HG03469 (cell line): ENCODE results near the gene NANOS3.
A peak's percentile ranks its signal among the peaks of the same experiment; 100 is the strongest.

ENCODE experiments used
- ATAC-seq: cut with Tn5 transposase; IDR thresholded peaks from one replicate; pipeline ENCODE4 v1.9.1; 2021; ENCODE audit warnings: mild to moderate bottlenecking, moderate library complexity, moderate number of reproducible peaks; ENCODE audit not compliant: unreplicated experiment

NANOS3 gene

DNA sequence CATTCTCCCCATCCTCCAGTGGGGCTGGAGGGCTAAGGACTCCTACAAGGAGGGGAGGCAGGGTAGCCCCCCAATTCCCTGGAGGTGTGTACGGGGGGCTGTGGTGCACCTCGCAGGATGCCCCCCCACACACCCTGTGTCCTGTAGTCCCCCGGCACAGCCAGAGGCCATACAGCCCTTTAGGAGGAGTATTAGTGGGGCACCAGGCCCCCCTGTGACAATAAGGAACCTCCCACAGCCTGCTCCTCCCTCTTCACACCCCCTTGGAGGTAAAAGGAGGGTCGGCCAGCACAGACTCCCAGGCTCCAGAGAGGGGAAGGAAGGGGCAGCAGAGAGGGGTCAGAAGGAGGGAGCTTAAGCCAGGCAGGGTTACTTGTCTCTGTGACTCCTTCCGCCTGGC lies at the start of gene NANOS3:
Gene NANOS3 (plus strand): TSS at position 301 of the 400 bp plus-strand sequence. CDS start 115 bp downstream, outside the sequence.
- no peak for ATAC-seq

GRCh38 chr19:13827656-13828055 lies 49.3 kb upstream of the NANOS3 start:
- ATAC-seq: no peak

- no peak for ATAC-seq
Measured at GRCh38 chr19:13830114-13830740, 46.7 kb upstream of the NANOS3 start.

- ATAC-seq: no peak
Measured at GRCh38 chr19:13830741-13831536, 46.0 kb upstream of the NANOS3 start.

GRCh38 chr19:13831537-13832467 lies 45.1 kb upstream of the NANOS3 start:
- no peak for ATAC-seq

DNA sequence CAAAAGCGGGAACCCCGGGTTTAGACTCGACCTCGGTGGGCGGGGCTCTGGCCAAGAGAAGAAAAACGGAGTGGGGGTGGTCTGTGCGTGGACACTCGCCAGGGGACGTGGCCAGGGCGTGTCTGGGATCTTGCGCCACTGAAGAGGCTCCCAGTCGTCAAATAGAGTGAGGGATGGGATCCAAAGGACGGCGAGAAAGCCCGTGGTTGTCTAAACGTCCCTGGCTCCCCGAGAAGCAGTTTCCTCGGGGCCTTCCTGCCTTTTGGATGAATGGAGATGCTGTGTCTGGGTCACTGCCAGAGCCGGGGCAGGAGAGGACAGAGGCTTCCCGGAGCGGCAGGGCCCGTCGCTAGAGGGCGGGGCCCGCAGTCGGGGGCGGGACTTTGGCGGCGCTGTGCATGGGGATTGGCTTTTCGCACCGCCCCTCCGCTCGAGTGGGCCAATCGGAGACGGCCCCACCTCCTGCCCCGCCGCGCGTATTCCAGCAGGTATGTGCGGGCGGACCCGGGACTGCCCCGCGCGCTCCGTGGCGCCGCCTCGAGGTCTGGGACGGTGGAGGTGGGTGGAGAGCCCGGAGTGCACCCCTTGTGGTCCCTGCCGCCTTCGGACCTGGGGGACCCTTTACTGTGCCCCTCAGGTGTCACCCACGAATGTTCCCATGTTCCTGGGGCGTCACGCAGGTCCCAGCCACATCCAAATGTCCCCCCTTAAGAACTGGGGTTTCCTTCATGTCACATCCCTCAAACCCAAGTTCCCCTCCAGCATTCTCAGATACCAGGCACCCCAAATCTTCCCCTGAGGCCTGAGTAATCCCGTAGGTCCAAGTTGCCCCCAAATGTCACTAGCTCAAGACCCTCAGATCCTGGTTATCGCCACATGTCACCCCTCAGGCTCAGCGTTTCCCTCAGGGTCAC lies 43.3 kb upstream of the NANOS3 start:
- peak; percentile 41 for ATAC-seq

- no peak for ATAC-seq
Measured at GRCh38 chr19:13834244-13835069, 42.5 kb upstream of the NANOS3 start.

- no peak for ATAC-seq
Measured at GRCh38 chr19:13835791-13836723, 40.9 kb upstream of the NANOS3 start.

DNA sequence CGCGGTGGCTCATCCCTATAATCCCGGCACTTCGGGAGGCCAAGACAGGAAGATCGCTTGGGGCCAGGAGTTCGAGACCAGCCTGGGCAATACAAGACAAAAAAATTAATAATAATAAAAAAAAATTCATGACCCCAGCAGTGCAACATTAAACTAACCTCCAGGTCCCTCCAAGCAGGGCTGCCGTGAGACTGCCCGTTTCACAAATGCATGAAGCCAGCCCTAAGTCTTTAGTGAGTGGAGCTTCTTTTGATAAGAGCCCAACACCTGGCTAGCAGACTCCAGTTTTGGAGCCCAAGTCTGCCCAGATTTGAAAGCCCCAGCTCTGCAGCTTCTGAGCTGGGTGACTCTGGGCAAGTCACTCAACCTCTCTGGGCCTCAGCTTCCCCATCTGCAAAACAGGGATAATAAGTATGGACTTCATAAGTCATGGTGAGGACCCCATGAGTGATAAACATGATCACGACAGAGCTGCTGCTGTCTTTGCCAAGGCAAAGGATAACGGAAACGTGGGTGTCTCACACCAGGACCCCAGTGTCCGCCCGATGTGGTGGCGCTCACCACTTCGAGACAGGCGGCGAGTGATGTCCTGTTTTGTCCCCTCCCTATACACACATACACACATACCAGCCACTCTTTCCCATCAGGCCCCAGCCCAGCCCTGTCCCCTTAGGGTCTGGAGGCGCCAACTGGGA lies 38.4 kb upstream of the NANOS3 start:
- ATAC-seq: no peak

- ATAC-seq: no peak
Measured at GRCh38 chr19:13839130-13839937, 37.6 kb upstream of the NANOS3 start.

DNA sequence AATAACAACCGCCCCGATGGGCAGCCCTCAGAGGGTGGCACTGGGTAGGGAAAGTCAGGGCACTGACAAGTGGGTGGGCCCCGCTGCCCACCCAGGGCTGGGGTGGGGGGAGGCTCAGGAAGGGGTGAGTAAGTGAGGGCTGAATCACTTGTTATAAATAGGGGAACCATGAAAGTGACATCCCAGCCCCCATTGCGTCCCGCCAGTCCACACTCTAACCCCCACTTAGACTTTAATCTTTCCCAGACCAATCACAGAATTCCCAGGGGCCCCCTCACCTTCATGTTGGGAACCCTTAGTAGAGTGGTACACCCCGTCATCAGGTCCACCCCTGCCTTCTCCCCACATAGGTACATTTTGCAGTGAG lies 37.0 kb upstream of the NANOS3 start:
- ATAC-seq: no peak

- no peak for ATAC-seq
Measured at GRCh38 chr19:13840305-13841085, 36.4 kb upstream of the NANOS3 start.

GRCh38 chr19:13841086-13841961 lies 35.6 kb upstream of the NANOS3 start:
- no peak for ATAC-seq

- no peak for ATAC-seq
Measured at GRCh38 chr19:13841962-13842290, 35.0 kb upstream of the NANOS3 start.
